GM21786 (cell line): ENCODE results near the gene GPR21.

Experiments
- ATAC-seq: cut with Tn5 transposase; IDR thresholded peaks from one replicate; pipeline ENCODE4 v1.9.1; 2021; ENCODE audit not compliant: unreplicated experiment

The GPR21 gene

DNA sequence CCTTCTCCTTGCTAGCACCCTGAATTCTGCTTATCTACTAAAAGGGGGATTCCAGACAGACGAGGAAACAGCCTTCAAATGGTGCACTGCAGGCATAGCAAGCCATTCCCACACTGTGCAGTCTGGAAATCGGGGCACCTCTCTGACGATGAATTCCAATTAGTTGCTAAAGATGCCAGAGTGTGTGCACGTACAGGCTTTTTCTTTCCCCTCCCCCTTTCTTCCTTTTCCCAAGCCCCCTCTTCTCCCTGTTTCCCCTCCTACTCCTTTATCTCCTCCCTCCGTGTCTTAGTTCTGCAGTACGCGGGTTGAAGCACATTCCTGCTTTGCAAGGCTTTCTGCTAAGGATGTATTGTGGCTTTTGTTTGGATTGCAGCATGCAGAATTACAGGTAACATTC, at the start of gene GPR21:
Gene GPR21 (plus strand): TSS at position 316 of the 400 bp plus-strand sequence. CDS start 900 bp downstream, outside the sequence.
- no peak for ATAC-seq

GRCh38 chr9:122986010-122986409, 47.5 kb upstream of the GPR21 start:
- no peak for ATAC-seq

GRCh38 chr9:122988141-122988540, 45.3 kb upstream of the GPR21 start:
- no peak for ATAC-seq

DNA sequence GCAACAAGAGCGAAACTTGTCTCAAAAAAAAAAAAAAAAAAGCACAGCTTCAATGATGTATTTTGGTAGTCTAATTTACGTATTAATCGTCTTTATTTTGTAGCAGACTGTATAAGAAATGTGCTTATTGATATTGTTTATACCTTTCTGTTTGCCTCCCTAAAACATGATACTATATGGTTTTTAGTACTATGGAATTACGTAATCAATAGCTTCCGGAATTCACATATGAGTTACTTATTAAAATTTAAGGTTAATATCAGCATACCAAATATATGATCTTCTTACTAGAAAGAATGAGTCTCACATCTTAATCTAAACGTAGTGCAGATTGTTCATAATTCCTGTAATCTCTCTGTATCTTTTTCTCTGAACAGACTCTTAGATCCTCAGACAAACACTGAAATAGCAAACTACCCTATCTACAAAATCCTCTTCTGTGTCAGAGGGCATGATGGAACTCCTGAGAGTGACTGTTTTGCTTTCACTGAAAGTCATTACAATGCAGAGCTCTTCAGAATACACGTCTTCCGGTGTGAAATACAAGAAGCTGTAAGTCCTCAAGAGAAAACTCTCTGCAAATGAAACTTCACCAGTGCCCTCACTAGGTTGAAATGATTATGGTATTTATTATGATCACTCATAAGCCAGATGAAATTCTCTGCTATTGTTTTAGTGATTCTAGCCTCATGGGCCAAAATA, 44.4 kb upstream of the GPR21 start:
- ATAC-seq = peak; percentile 88

DNA sequence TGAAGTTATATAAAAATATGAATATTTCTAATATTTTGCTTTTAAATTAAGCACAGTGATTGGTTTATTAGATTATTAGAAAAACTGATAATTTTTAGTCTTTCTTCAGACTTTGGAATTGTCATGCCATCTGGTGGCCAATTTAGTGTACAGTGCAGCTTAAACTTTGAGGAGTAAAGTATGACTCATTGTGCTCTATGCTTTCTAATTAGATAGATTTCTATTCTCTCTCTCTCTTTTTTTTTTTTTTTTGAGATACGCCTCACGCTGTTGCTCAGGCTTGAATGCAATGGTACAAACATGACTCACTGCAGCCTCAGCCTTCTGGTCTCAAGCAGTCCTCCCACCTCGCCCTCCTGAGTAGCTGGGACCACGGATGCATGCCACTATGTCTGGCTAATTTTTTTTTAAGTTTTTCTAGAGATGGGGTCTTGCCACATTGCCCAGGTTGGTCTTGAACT, 42.1 kb upstream of the GPR21 start:
- ATAC-seq = no peak

DNA sequence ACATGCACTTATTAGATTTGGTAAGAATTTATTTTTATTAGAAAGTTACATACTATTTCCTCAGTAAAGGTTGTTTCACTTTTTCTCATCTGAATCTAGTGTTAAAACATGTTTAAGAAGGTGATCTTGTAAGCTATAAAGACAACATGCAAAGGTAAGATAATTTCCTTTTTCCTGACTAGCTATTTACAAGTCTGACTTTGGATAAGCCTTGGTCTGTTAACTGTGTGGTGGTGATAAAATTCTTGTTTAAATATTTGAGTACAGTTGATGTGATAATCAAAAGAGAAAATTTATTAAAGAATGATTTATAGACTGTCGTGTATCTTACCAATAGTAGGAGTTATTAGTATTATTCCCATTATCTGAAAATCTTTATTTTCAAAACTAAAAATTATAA, 36.9 kb upstream of the GPR21 start:
- no peak for ATAC-seq

DNA sequence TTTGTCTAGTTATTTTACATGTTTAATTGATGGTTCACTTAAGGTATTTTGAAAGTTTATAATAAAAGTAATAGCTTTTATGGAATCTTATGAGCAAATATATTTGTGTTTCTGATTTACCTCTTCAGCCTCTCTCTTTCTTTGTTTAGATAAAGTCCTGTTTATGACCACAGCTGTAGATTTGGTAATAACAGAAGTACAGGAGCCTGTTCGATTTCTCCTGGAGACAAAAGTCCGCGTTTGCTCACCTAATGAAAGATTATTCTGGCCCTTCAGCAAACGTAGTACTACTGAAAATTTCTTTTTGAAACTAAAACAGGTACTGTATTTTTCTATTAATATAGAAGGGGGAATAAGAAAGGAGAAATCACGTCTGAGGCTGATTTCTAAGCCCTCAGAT, 35.0 kb upstream of the GPR21 start:
- ATAC-seq = no peak

GRCh38 chr9:123000371-123001068, 32.9 kb upstream of the GPR21 start:
- ATAC-seq = no peak

DNA sequence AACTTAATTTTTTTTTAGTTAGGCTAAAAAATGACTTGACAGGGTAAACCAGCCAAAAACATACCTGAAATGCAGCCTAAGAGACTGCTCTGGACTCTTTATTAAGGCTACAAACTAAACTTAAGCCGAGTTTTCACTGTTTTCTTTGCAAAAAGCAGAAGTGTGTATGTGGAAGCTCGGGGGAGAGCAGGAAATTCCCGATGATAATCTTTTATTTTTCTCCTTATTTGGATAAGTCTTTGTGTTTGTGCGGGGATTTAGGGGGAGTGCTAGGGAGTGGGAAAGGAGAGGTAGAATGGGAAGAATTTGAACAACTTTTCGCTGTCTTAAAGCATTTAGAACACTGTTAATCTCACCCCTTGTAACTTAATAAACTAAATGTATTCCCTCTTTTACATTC, 30.7 kb upstream of the GPR21 start:
- ATAC-seq = no peak

- no peak for ATAC-seq
Observed at GRCh38 chr9:123003466-123003865, 30.0 kb upstream of the GPR21 start.

DNA sequence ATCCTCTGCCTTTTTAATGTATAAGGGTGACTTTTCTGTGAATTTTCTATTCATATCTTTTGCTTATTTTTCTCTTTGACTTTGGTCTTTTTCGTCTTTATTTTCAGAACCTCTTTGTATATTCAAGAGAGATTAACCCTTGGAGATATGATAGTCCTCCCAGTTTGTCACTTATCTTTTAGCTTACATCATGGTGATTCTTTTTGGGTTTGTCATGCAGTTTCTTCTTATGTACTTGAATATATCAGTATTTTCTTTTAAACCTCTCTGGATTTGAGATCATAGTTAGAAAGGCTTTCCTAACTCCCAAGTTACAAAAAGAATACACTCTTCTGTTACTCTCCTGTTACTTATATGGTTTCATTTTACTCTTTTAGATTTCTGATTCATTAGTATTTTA, 27.5 kb upstream of the GPR21 start:
- no peak for ATAC-seq

DNA sequence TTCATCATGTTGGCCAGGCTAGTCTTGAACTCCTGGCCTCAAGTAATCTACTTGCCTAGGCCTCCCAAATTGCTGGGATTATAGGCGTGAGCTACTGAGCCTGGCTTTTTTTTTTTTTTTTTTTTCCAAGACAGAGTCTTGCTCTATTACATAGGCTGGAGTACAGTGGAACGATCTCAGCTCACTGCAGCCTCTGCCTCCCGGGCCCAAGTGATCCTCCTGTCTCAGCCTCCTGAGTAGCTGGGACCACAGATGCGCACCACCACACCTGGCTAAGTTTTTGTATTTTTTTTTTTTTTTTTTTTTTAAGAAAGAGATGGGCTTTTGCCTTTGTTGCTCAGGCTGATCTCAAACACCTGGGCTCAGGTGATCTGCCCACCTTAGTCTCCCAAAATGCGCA, 26.2 kb upstream of the GPR21 start:
- ATAC-seq = no peak

DNA sequence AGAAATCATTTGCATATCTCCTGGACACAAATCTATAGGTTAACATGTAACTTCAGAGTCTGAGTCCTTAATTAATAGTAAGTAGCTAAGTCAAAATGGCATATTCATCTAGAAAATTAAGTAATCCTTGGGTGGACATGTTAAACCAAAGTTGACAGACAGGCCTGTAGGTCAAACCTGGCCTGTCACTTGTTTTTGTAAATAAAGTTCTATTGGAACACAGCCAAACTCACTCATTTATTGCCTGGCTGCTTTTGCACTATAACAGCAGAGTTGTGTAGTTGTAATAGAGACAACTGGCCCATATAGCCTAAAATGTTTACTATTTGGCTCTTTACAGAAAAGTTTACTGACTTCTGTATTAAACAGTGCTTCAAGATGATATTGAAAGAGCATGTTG, 24.6 kb upstream of the GPR21 start:
- no peak for ATAC-seq

GRCh38 chr9:123011380-123011779, 22.1 kb upstream of the GPR21 start:
- no peak for ATAC-seq

GRCh38 chr9:123011878-123012528, 21.5 kb upstream of the GPR21 start:
- ATAC-seq = no peak

- ATAC-seq = no peak
Observed at GRCh38 chr9:123016631-123017030, 16.8 kb upstream of the GPR21 start.

DNA sequence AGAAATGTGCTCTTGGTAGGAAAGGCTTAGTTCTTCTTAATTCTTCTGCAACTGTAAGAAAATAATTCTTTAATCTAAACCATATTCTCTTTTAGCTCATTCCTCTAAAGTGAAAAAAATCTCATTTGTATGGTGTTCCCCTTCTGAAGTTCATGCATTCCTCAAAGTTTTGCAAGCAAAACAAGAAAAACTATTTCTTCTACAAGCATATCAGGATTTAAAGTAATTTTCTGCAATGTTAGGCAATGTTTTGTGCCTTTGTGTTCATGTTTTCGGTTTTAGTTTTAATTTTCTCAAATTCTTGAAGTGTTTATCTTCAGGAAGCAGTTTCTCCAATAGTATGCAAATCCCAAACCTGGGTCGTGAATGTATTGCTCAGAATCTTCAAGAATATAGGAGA, 12.7 kb upstream of the GPR21 start:
- ATAC-seq = no peak

GRCh38 chr9:123026425-123026824, 7.0 kb upstream of the GPR21 start:
- ATAC-seq = no peak

DNA sequence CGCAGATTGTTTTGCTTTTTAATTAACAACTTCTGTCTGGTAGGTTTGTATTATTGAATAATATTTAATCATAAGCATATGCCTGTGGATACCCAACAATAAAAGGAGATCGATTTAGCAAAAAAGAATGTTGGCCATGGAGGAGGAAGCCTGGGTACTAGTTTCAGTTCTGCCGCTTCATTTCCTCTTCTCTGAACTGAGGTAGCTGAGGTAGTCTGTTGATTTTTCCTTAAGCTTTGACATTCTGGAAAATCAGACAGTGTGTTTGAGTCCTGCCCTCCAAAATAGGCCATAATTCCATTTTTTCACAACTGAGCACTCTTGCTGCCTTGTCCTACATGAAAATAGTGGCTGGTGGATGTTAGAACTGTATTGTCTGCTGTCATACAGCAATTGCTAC, 6.0 kb upstream of the GPR21 start:
- ATAC-seq = no peak

- ATAC-seq = no peak
Observed at GRCh38 chr9:123028136-123028535, 5.3 kb upstream of the GPR21 start.

GRCh38 chr9:123028973-123029372, 4.5 kb upstream of the GPR21 start:
- no peak for ATAC-seq

- no peak for ATAC-seq
Observed at GRCh38 chr9:123031963-123032362, 1.5 kb upstream of the GPR21 start.
